ENCODE data around the gene PCDHB1. TPM values are rescaled to one million over a fixed set of nuclear protein-coding genes. Genes with fewer than 3 reads are reported as not detected.
"Not testable (repeated sequence)": the region's sequence is repeated elsewhere in the genome, so short reads cannot be mapped to it uniquely, and the experiment has no call there.

PCDHB1 gene
- total RNA-seq, 5 donors from 2014 or later (not counting 1 experiment from before 2014, with no cell fraction given) = not detected

DNA sequence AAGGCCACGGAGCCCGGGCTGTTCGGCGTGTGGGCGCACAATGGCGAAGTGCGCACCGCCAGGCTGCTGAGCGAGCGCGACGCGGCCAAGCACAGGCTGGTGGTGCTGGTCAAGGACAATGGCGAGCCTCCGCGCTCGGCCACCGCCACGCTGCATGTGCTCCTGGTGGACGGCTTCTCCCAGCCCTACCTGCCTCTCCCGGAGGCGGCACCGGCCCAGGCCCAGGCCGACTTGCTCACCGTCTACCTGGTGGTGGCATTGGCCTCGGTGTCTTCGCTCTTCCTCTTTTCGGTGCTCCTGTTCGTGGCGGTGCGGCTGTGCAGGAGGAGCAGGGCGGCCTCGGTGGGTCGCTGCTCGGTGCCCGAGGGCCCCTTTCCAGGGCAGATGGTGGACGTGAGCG, 51.3 kb downstream of the PCDHB1 start:
- not testable (repeated sequence) for ATAC-seq (replicated peaks in 1 of 4); H3K36me3 Mint-ChIP-seq
- peaks cover 35 to 40% of the 10 kb centered on the region in 2 donors for H3K27me3 Mint-ChIP-seq

GRCh38 chr5:141105350-141105749, 54.2 kb downstream of the PCDHB1 start:
- peaks cover 4 to 17% (median 14%) of the 10 kb centered on the region in 3 donors for H3K9me3 Mint-ChIP-seq
- Histone ChIP-seq H3K36me3 (ENCODE audit: control insufficient read depth in 2 of 2, extremely low read depth in 1 of 2, insufficient read depth in 1 of 2, low read length in 1 of 2) (no peaks in the 10 kb centered on the region), H3K27ac (ENCODE audit: low read length) (no peak overlapping the region), H3K9me3 (no peaks in the 10 kb centered on the region), H3K4me3 (ENCODE audit: control insufficient read depth in 1 of 2, extremely low read depth in 1 of 2, low read length in 1 of 2) (no peak overlapping the region), H3K27me3 (replicated peaks in 1 of 2; ENCODE audit: control insufficient read depth in 2 of 2, extremely low read depth in 1 of 2, insufficient read depth in 2 of 2, low read length in 1 of 2) (peaks cover 0 to 14% of the 10 kb centered on the region in 2 experiments), H3K4me1 (ENCODE audit: control insufficient read depth in 1 of 2, extremely low read depth in 1 of 2, insufficient read depth in 2 of 2, low read length in 2 of 2) (no peaks in the 10 kb centered on the region)
- POLR2A ChIA-PET = no interaction called here
- no peak overlapping the region for H3K4me3 Mint-ChIP-seq
- H3K27me3 Mint-ChIP-seq = peaks cover 21 to 27% of the 10 kb centered on the region in 2 donors
- peaks cover 1% of the 10 kb centered on the region for H3K36me3 Mint-ChIP-seq
- CTCF ChIA-PET = no interaction called here
- H3K27ac Mint-ChIP-seq = no peak overlapping the region
- ATAC-seq (replicated peaks in 1 of 4) (no peak), DNase-seq (no peak)
- no CpG with 5 or more reads among the region's 2 CpGs for WGBS (ENCODE audit: insufficient coverage)
- peaks cover 0 to 3% (median 0%) of the 10 kb centered on the region in 3 donors for H3K4me1 Mint-ChIP-seq

More for the DNA sequence above, 51.3 kb downstream of the PCDHB1 start:
- WGBS (ENCODE audit: insufficient coverage) = 45% methylated on average over 10 of the region's 38 CpGs
- H3K4me1 ChIP-seq (ENCODE audit: control insufficient read depth in 1 of 2, extremely low read depth in 1 of 2, insufficient read depth in 2 of 2, low read length in 2 of 2); H3K27ac Mint-ChIP-seq; CTCF ChIA-PET; POLR2A ChIA-PET; DNase-seq; H3K4me1 Mint-ChIP-seq; H3K9me3 ChIP-seq; H3K4me3 ChIP-seq (ENCODE audit: control insufficient read depth in 1 of 2, extremely low read depth in 1 of 2, low read length in 1 of 2); H3K4me3 Mint-ChIP-seq; H3K36me3 ChIP-seq (ENCODE audit: control insufficient read depth in 2 of 2, extremely low read depth in 1 of 2, insufficient read depth in 1 of 2, low read length in 1 of 2); H3K27ac ChIP-seq (ENCODE audit: low read length): not testable (repeated sequence)
- peaks cover 0 to 20% of the 10 kb centered on the region in 2 experiments for H3K27me3 ChIP-seq (replicated peaks in 1 of 2; ENCODE audit: control insufficient read depth in 2 of 2, extremely low read depth in 1 of 2, insufficient read depth in 2 of 2, low read length in 1 of 2)
- H3K9me3 Mint-ChIP-seq = peaks cover 4 to 17% (median 13%) of the 10 kb centered on the region in 3 donors

Other genes starting within 250 kb of the PCDHB1 start
- gene PCDHA4, start 244.3 kb upstream of the PCDHB1 start, total RNA-seq = not detected
- not detected for gene PCDHA5, start 229.8 kb upstream of the PCDHB1 start, total RNA-seq
- gene PCDHA6, start 223.4 kb upstream of the PCDHB1 start, total RNA-seq = not detected
- gene PCDHA7, start 217.1 kb upstream of the PCDHB1 start, total RNA-seq = not detected
- gene PCDHA8, start 210.2 kb upstream of the PCDHB1 start, total RNA-seq = not detected
- gene PCDHA9, start 203.0 kb upstream of the PCDHB1 start, total RNA-seq = not detected
- gene PCDHA10, start 195.5 kb upstream of the PCDHB1 start, total RNA-seq = under 1 TPM in 1 of 5 donors, not detected in 4; 0.07 TPM
- gene PCDHA11, start 182.4 kb upstream of the PCDHB1 start, total RNA-seq = not detected
- not detected for gene PCDHA12, start 176.1 kb upstream of the PCDHB1 start, total RNA-seq
- not detected for gene PCDHA13, start 169.2 kb upstream of the PCDHB1 start, total RNA-seq
- under 1 TPM in 1 of 5 donors, not detected in 4; 0.06 TPM for gene PCDHAC1, start 125.1 kb upstream of the PCDHB1 start, total RNA-seq
- under 1 TPM in 1 of 5 donors, not detected in 4; 0.03 TPM for gene PCDHAC2, start 84.9 kb upstream of the PCDHB1 start, total RNA-seq
- gene PCDHB2, start 43.2 kb downstream of the PCDHB1 start, total RNA-seq = 1 to 10 TPM in 1 of 5 donors, under 1 TPM in 1, not detected in 3; 0.09 to 1.4 TPM
- gene PCDHB3, start 49.1 kb downstream of the PCDHB1 start, total RNA-seq = 1 to 10 TPM in 1 of 5 donors, not detected in 4; 1.2 TPM
- gene PCDHB4, start 70.4 kb downstream of the PCDHB1 start, total RNA-seq = not detected
- gene PCDHB5, start 83.8 kb downstream of the PCDHB1 start, total RNA-seq = under 1 TPM in 3 of 5 donors, not detected in 2; 0.09 to 0.32 (median 0.30) TPM
- not detected for gene PCDHB6, start 98.7 kb downstream of the PCDHB1 start, total RNA-seq
- not detected for gene PCDHB7, start 121.3 kb downstream of the PCDHB1 start, total RNA-seq
- not detected for gene PCDHB8, start 126.4 kb downstream of the PCDHB1 start, total RNA-seq
- gene PCDHB16, start 131.0 kb downstream of the PCDHB1 start, total RNA-seq = not detected
- under 1 TPM in 3 of 5 donors, not detected in 2; 0.09 to 0.26 (median 0.23) TPM for gene PCDHB9, start 135.8 kb downstream of the PCDHB1 start, total RNA-seq
- not detected for gene PCDHB10, start 141.0 kb downstream of the PCDHB1 start, total RNA-seq
- gene PCDHB11, start 148.3 kb downstream of the PCDHB1 start, total RNA-seq = not detected
- not detected for gene PCDHB12, start 157.3 kb downstream of the PCDHB1 start, total RNA-seq
- gene PCDHB13, start 162.5 kb downstream of the PCDHB1 start, total RNA-seq = under 1 TPM in 1 of 5 donors, not detected in 4; 0.06 TPM
- gene PCDHB14, start 172.0 kb downstream of the PCDHB1 start, total RNA-seq = under 1 TPM in 1 of 5 donors, not detected in 4; 0.12 TPM
- under 1 TPM in 2 of 5 donors, not detected in 3; 0.12 to 0.16 TPM for gene PCDHB15, start 194.0 kb downstream of the PCDHB1 start, total RNA-seq